Esophagus squamous epithelium (tissue), 5 donors: ENCODE measurements around the gene TIAM2. TPM values are rescaled to one million over a fixed set of nuclear protein-coding genes. Genes with fewer than 3 reads are reported as not detected.
A peak's percentile ranks its signal among the peaks of the same experiment; 100 is the strongest.

Experiments
- DNase-seq: peaks from one replicate; lab custom pipeline; 2025; lab: John Stamatoyannopoulos, UW
- H3K27ac ChIP-seq, 4 donors: fragments of 200-600 bp; sonication (generic); one replicate each; pipeline ENCODE4 v1.5.1; 2016 to 2019; ENCODE audit warnings: mild to moderate bottlenecking in 1 of 4
- H3K27me3 ChIP-seq, 4 donors: fragments of 200-600 bp; sonication (generic); 1 replicate in 3 of 4; 2 replicates in 1 of 4; pipeline versions ENCODE4 v1.5.1 to v1.6.0; 2017 to 2021; ENCODE audit warnings: antibody characterized with exemption in 1 of 4
- H3K36me3 ChIP-seq, 3 donors: fragments of 200-600 bp; sonication (generic); one replicate each; pipeline ENCODE4 v1.5.1; 2016 to 2019
- H3K4me1 ChIP-seq, 3 donors: fragments of 200-600 bp; sonication (generic); one replicate each; pipeline ENCODE4 v1.5.1; 2017 to 2019
- H3K4me3 ChIP-seq, 4 donors: fragments of 200-600 bp; sonication (generic); 1 replicate in 3 of 4; 2 replicates in 1 of 4; pipeline ENCODE4 v1.5.1; 2016 to 2019; ENCODE audit warnings: mild to moderate bottlenecking in 2 of 4, moderate library complexity in 1 of 4
- H3K9me3 ChIP-seq, 3 donors: fragments of 200-600 bp; sonication (generic); one replicate each; pipeline ENCODE4 v1.5.1; 2016 to 2019
- CTCF ChIP-seq, 6 experiments: fragments of 450-650 bp in 4 of 6; fragments of 200-600 bp in 2 of 6; sonication (generic) in 2 of 6; IDR thresholded peaks; one replicate each; pipeline ENCODE4 v1.5.1; 2016 to 2019; ENCODE audit warnings: antibody characterized with exemption in 6 of 6, mild to moderate bottlenecking in 4 of 6, moderate library complexity in 4 of 6
- POLR2A ChIP-seq, 4 donors: fragments of 450-650 bp; IDR thresholded peaks; one replicate each; pipeline ENCODE4 v1.6.1; 2017; ENCODE audit warnings: antibody characterized with exemption in 4 of 4, mild to moderate bottlenecking in 4 of 4, moderate library complexity in 3 of 4
- WGBS, 2 donors: methylation state at CpG; one replicate each; pipeline ENCODE4 v1.1.5; 2018; 5-methylcytosine and 5-hydroxymethylcytosine counted together
- intact Hi-C: fragments of 100-400 bp; cut with DNase I; formaldehyde crosslinking; loops from one replicate; pipeline ENCODE4 v1.15.0; 2022
- total RNA-seq, 4 donors: library from RNA; depleted of rRNA; stranded (reverse); fragments of >200 nt; gene quantifications; one replicate each; pipeline ENCODE4 v1.1.0, GENCODE V29; 2016
- donor health status: DM: yes; HTN: yes; CAD: no.

Gene TIAM2
- total RNA-seq, 4 donors from 2014 or later: 2.3 to 10.3 (median 5.6) TPM

- TF ChIP-seq CTCF (IDR thresholded peaks at IDR 0.05) (no peak), POLR2A (IDR thresholded peaks at IDR 0.05) (no peak)
- intact Hi-C loops: no loop called here
- no peak overlapping the region for H3K27ac ChIP-seq
- H3K27me3 ChIP-seq: peaks cover 0 to 40% (median 0%) of the 10 kb centered on the region in 4 donors
- no peaks in the 10 kb centered on the region for H3K9me3 ChIP-seq
- H3K36me3 ChIP-seq: no peaks in the 10 kb centered on the region
- H3K4me3 ChIP-seq: no peak overlapping the region
- DNase-seq: no peak
- H3K4me1 ChIP-seq: peaks cover 5 to 20% (median 7%) of the 10 kb centered on the region in 3 donors
- WGBS, 2 donors: 68 to 72% methylated on average over 6 of the region's 6 CpGs
Observed at GRCh38 chr6:154993026-154993425, 2.1 kb upstream of the TIAM2 start.

- 89 to 90% methylated on average over 9 of the region's 13 CpGs for WGBS, 2 donors
- intact Hi-C loops: no loop called here
- TF ChIP-seq POLR2A (IDR thresholded peaks at IDR 0.05): no peak
- TF ChIP-seq CTCF (IDR thresholded peaks at IDR 0.05): no peak
- Histone ChIP-seq H3K4me1 (peaks cover 5 to 20% (median 7%) of the 10 kb centered on the region in 3 donors), H3K36me3 (no peaks in the 10 kb centered on the region), H3K27me3 (peaks cover 0 to 40% (median 0%) of the 10 kb centered on the region in 4 donors), H3K4me3 (no peak overlapping the region), H3K9me3 (no peaks in the 10 kb centered on the region), H3K27ac (no peak overlapping the region)
- DNase-seq: no peak
Observed at GRCh38 chr6:154993710-154994109, 1.4 kb upstream of the TIAM2 start.

- Histone ChIP-seq H3K9me3 (no peaks in the 10 kb centered on the region), H3K27me3 (peaks cover 0 to 40% (median 0%) of the 10 kb centered on the region in 4 donors), H3K36me3 (no peaks in the 10 kb centered on the region), H3K4me1 (peaks cover 5 to 20% (median 7%) of the 10 kb centered on the region in 3 donors), H3K27ac (no peak overlapping the region), H3K4me3 (peak overlapping the region; percentile 45 to 72 (median 55))
- intact Hi-C loops: no loop called here
- no peak for DNase-seq
- 50 to 90% methylated on average over 4 to 5 of the region's 32 CpGs for WGBS, 2 donors
- TF ChIP-seq POLR2A (IDR thresholded peaks at IDR 0.05): no peak
- no peak for TF ChIP-seq CTCF (IDR thresholded peaks at IDR 0.05)
Observed at GRCh38 chr6:154994836-154995253, 270 bp upstream of the TIAM2 start.

GRCh38 chr6:154996016-154996590 lies 988 bp downstream of the TIAM2 start:
- Histone ChIP-seq H3K27ac (no peak overlapping the region), H3K9me3 (no peaks in the 10 kb centered on the region), H3K4me3 (peak overlapping the region; percentile 45 to 72 (median 55)), H3K27me3 (peaks cover 0 to 40% (median 0%) of the 10 kb centered on the region in 4 donors), H3K4me1 (peaks cover 5 to 20% (median 7%) of the 10 kb centered on the region in 3 donors), H3K36me3 (no peaks in the 10 kb centered on the region)
- DNase-seq: no peak
- TF ChIP-seq CTCF (IDR thresholded peaks at IDR 0.05): no peak
- TF ChIP-seq POLR2A (IDR thresholded peaks at IDR 0.05): no peak
- intact Hi-C loops: no loop called here
- WGBS, 2 donors: 13 to 32% methylated on average over 8 to 15 of the region's 18 CpGs

GRCh38 chr6:154996841-154997311 lies 1.8 kb downstream of the TIAM2 start:
- intact Hi-C loops: no loop called here
- Histone ChIP-seq H3K9me3 (no peaks in the 10 kb centered on the region), H3K27me3 (peaks cover 0 to 40% (median 0%) of the 10 kb centered on the region in 4 donors), H3K4me1 (peaks cover 5 to 20% (median 7%) of the 10 kb centered on the region in 3 donors), H3K4me3 (no peak overlapping the region), H3K36me3 (no peaks in the 10 kb centered on the region), H3K27ac (no peak overlapping the region)
- 75 to 82% methylated on average over 5 of the region's 5 CpGs for whole genome bisulfite sequencing, 2 donors
- no peak for TF ChIP-seq CTCF (IDR thresholded peaks at IDR 0.05)
- TF ChIP-seq POLR2A (IDR thresholded peaks at IDR 0.05): no peak
- DNase-seq: no peak
